ENCODE measurements around the gene GDA.

Gene GDA

GRCh38 chr9:72132052-72132451 lies 17.2 kb upstream of the GDA start:
- TF ChIP-seq CTCF (IDR thresholded peaks at IDR 0.05; ENCODE audit: low read depth, low read length), result no peak
- TF ChIP-seq MAX (IDR thresholded peaks at IDR 0.05; ENCODE audit: low read depth, low read length), result no peak
- no peak for TF ChIP-seq POLR2A (IDR thresholded peaks at IDR 0.05; ENCODE audit: extremely low read depth, insufficient read length)
- TF ChIP-seq MYC (IDR thresholded peaks at IDR 0.05; ENCODE audit: low read depth, low read length), result no peak
- H3K4me3 ChIP-seq (ENCODE audit: low read depth, low read length), result no peak overlapping the region
- no peak for DNase-seq (ENCODE audit: low read depth)

- no peak for DNase-seq (ENCODE audit: low read depth)
- no peak for TF ChIP-seq CTCF (IDR thresholded peaks at IDR 0.05; ENCODE audit: low read depth, low read length)
- no peak for TF ChIP-seq MYC (IDR thresholded peaks at IDR 0.05; ENCODE audit: low read depth, low read length)
- no peak for TF ChIP-seq MAX (IDR thresholded peaks at IDR 0.05; ENCODE audit: low read depth, low read length)
- TF ChIP-seq POLR2A (IDR thresholded peaks at IDR 0.05; ENCODE audit: extremely low read depth, insufficient read length), result no peak
- no peak overlapping the region for H3K4me3 ChIP-seq (ENCODE audit: low read depth, low read length)
Observed at GRCh38 chr9:72133365-72134035, 15.7 kb upstream of the GDA start.

GRCh38 chr9:72134801-72135200 lies 14.4 kb upstream of the GDA start:
- DNase-seq (ENCODE audit: low read depth), result no peak
- TF ChIP-seq MAX (IDR thresholded peaks at IDR 0.05; ENCODE audit: low read depth, low read length), result no peak
- no peak for TF ChIP-seq CTCF (IDR thresholded peaks at IDR 0.05; ENCODE audit: low read depth, low read length)
- no peak for TF ChIP-seq MYC (IDR thresholded peaks at IDR 0.05; ENCODE audit: low read depth, low read length)
- TF ChIP-seq POLR2A (IDR thresholded peaks at IDR 0.05; ENCODE audit: extremely low read depth, insufficient read length), result no peak
- no peak overlapping the region for H3K4me3 ChIP-seq (ENCODE audit: low read depth, low read length)

- no peak for DNase-seq (ENCODE audit: low read depth)
- no peak overlapping the region for H3K4me3 ChIP-seq (ENCODE audit: low read depth, low read length)
- TF ChIP-seq POLR2A (IDR thresholded peaks at IDR 0.05; ENCODE audit: extremely low read depth, insufficient read length) (no peak), MYC (IDR thresholded peaks at IDR 0.05; ENCODE audit: low read depth, low read length) (no peak), CTCF (IDR thresholded peaks at IDR 0.05; ENCODE audit: low read depth, low read length) (no peak), MAX (IDR thresholded peaks at IDR 0.05; ENCODE audit: low read depth, low read length) (no peak)
Observed at GRCh38 chr9:72137697-72138365, 11.4 kb upstream of the GDA start.

GRCh38 chr9:72139226-72139625 lies 10.0 kb upstream of the GDA start:
- H3K4me3 ChIP-seq (ENCODE audit: low read depth, low read length), result no peak overlapping the region
- no peak for TF ChIP-seq MAX (IDR thresholded peaks at IDR 0.05; ENCODE audit: low read depth, low read length)
- no peak for TF ChIP-seq POLR2A (IDR thresholded peaks at IDR 0.05; ENCODE audit: extremely low read depth, insufficient read length)
- TF ChIP-seq MYC (IDR thresholded peaks at IDR 0.05; ENCODE audit: low read depth, low read length), result no peak
- TF ChIP-seq CTCF (IDR thresholded peaks at IDR 0.05; ENCODE audit: low read depth, low read length), result no peak
- DNase-seq (ENCODE audit: low read depth), result no peak

Measured in NB4 (cell line).